Epidermal melanocyte (primary cell): Measurements from ENCODE around the gene CD2.
"Not testable (repeated sequence)": the region's sequence is repeated elsewhere in the genome, so short reads cannot be mapped to it uniquely, and the experiment has no call there.

Experiments
- DNase-seq: peaks from one replicate; pipeline ENCODE4 v3.0.0; 2011; ENCODE audit warnings: low spot score; ENCODE audit not compliant: insufficient read length

CD2 gene

GRCh38 chr1:116731439-116731838 lies 22.8 kb upstream of the CD2 start:
- no peak for DNase-seq

GRCh38 chr1:116732726-116733125 lies 21.5 kb upstream of the CD2 start:
- no peak for DNase-seq

- DNase-seq, result no peak
These were observed 20.5 kb upstream of the CD2 start for GRCh38 chr1:116733476-116734365.

- DNase-seq, result no peak
These were observed 19.0 kb upstream of the CD2 start for GRCh38 chr1:116735246-116735645.

GRCh38 chr1:116737020-116737854 lies 17.0 kb upstream of the CD2 start:
- peak; percentile 58 for DNase-seq

GRCh38 chr1:116737855-116738321 lies 16.3 kb upstream of the CD2 start:
- no peak for DNase-seq

- no peak for DNase-seq
These were observed 15.4 kb upstream of the CD2 start for GRCh38 chr1:116738673-116739370.

GRCh38 chr1:116739371-116740012 lies 14.7 kb upstream of the CD2 start:
- no peak for DNase-seq

- DNase-seq, result no peak
These were observed 13.9 kb upstream of the CD2 start for GRCh38 chr1:116740296-116740695.

- DNase-seq, result no peak
These were observed 13.5 kb upstream of the CD2 start for GRCh38 chr1:116740746-116741145.

- DNase-seq, result no peak
These were observed 12.2 kb upstream of the CD2 start for GRCh38 chr1:116741836-116742565.

- DNase-seq, result no peak
These were observed 10.7 kb upstream of the CD2 start for GRCh38 chr1:116743535-116743934.

GRCh38 chr1:116748272-116748671 lies 6.0 kb upstream of the CD2 start:
- DNase-seq, result no peak

- no peak for DNase-seq
These were observed 3.1 kb upstream of the CD2 start for GRCh38 chr1:116751146-116751545.

GRCh38 chr1:116751621-116752020 lies 2.6 kb upstream of the CD2 start:
- DNase-seq, result no peak

- DNase-seq, result no peak
These were observed 918 bp upstream of the CD2 start for GRCh38 chr1:116753312-116753711.

GRCh38 chr1:116755066-116755465 lies 836 bp downstream of the CD2 start:
- no peak for DNase-seq

GRCh38 chr1:116755681-116756080 lies 1.5 kb downstream of the CD2 start:
- no peak for DNase-seq

GRCh38 chr1:116756092-116756491 lies 1.9 kb downstream of the CD2 start:
- DNase-seq, result not testable (repeated sequence)

GRCh38 chr1:116758456-116758815 lies 4.2 kb downstream of the CD2 start:
- not testable (repeated sequence) for DNase-seq

GRCh38 chr1:116759636-116760035 lies 5.4 kb downstream of the CD2 start:
- no peak for DNase-seq
